B cell (primary cell): Measurements from ENCODE around the gene ZNF148. TPM values are rescaled to one million over a fixed set of nuclear protein-coding genes. Genes with fewer than 3 reads are reported as not detected.

ENCODE experiments used
- polyA plus RNA-seq: library from polyadenylated mRNA; depleted of rRNA; stranded (reverse); fragments of >200 nt; gene quantifications from 2 replicates; pipeline ENCODE4 v1.2.3, GENCODE V29; 2012
- small RNA-seq: library from RNA; depleted of rRNA; stranded (forward); fragments of <200 nt; gene quantifications from one replicate; pipeline ENCODE3, GENCODE V24; 2012; ENCODE audit warnings: low replicate concordance, low read depth; ENCODE audit not compliant: insufficient read length
- total RNA-seq, 2 donors: library from RNA; stranded (reverse); fragments of 120-200 nt in 1 of 2; gene quantifications; 1 replicate in 1 of 2; 2 replicates in 1 of 2; pipeline versions ENCODE4 v1.2.3 to v1.2.4, GENCODE V29; 2013 to 2022

ZNF148 gene
- total and polyA plus RNA-seq, 2 donors (not counting 1 experiment from before 2014, with no cell fraction given) = 8.1 to 71.5 TPM

Small RNAs within 50 kb of the gene (small RNA-seq; reads per million reads assigned to genes)
- not detected for gene RNU6-232P

Other genes starting within 250 kb of the ZNF148 start
- 0.57 and 0.95 TPM in 2 replicates for gene SLC12A8, start 162.6 kb downstream of the ZNF148 start, total RNA-seq
- 0.61 and 1.1 TPM in 2 replicates for gene SLC12A8, start 162.6 kb downstream of the ZNF148 start, polyA plus RNA-seq
- 26.1 and 27.0 TPM in 2 replicates for gene SNX4, start 144.9 kb upstream of the ZNF148 start, total RNA-seq
- 4.4 and 8.5 TPM in 2 replicates for gene SNX4, start 144.9 kb upstream of the ZNF148 start, polyA plus RNA-seq
- 23.8 and 24.4 TPM in 2 replicates for gene OSBPL11, start 220.2 kb upstream of the ZNF148 start, total RNA-seq
- gene OSBPL11, start 220.2 kb upstream of the ZNF148 start, polyA plus RNA-seq = 11.1 and 12.0 TPM in 2 replicates